Endothelial cell (in vitro differentiated cells): ENCODE results near the gene SLC27A1. TPM values are rescaled to one million over a fixed set of nuclear protein-coding genes. Genes with fewer than 3 reads are reported as not detected.

ENCODE experiments used
- DNase-seq: peaks from one replicate; pipeline ENCODE4 v3.0.0; 2021; ENCODE audit warnings: low spot score
- H3K27ac Mint-ChIP-seq: one replicate; pipeline ENCODE4 v1.8.0; 2021; ENCODE audit warnings: mixed read lengths, inconsistent platforms; ENCODE audit not compliant: unreplicated experiment
- H3K27me3 Mint-ChIP-seq: one replicate; pipeline ENCODE4 v1.8.0; 2021; ENCODE audit warnings: mild to moderate bottlenecking, moderate library complexity, mixed read lengths, inconsistent platforms; ENCODE audit not compliant: unreplicated experiment
- H3K36me3 Mint-ChIP-seq: one replicate; pipeline ENCODE4 v1.8.0; 2021; ENCODE audit warnings: mild to moderate bottlenecking, low read depth, mixed read lengths, inconsistent platforms; ENCODE audit not compliant: unreplicated experiment
- H3K4me1 Mint-ChIP-seq: one replicate; pipeline ENCODE4 v1.8.0; 2021; ENCODE audit warnings: mild to moderate bottlenecking, mixed read lengths, inconsistent platforms; ENCODE audit not compliant: unreplicated experiment
- H3K4me3 Mint-ChIP-seq: one replicate; pipeline ENCODE4 v1.8.0; 2021; ENCODE audit warnings: mild to moderate bottlenecking, mixed read lengths, inconsistent platforms; ENCODE audit not compliant: unreplicated experiment
- H3K9me3 Mint-ChIP-seq: one replicate; pipeline ENCODE4 v1.8.0; 2021; ENCODE audit warnings: mixed read lengths, inconsistent platforms; ENCODE audit not compliant: unreplicated experiment
- total RNA-seq: library from RNA; stranded (reverse); fragmentation: NEBNext Ultra II Directional; extraction: Animal tissue kit (Norgen Biotek cat#: 25700); gene quantifications from one replicate; pipeline ENCODE4 v1.2.1, GENCODE V29; 2021; ENCODE audit not compliant: unreplicated experiment
- TF ChIP-seq, protein P1 (sequence below): fragments of 200-600 bp; sonication (generic); IDR thresholded peaks from one replicate; pipeline ENCODE4 v1.5.0; 2021; ENCODE audit warnings: antibody characterized with exemption; ENCODE audit not compliant: unreplicated experiment

Gene SLC27A1
- total RNA-seq, 1 donor from 2014 or later: 30.2 TPM

DNA sequence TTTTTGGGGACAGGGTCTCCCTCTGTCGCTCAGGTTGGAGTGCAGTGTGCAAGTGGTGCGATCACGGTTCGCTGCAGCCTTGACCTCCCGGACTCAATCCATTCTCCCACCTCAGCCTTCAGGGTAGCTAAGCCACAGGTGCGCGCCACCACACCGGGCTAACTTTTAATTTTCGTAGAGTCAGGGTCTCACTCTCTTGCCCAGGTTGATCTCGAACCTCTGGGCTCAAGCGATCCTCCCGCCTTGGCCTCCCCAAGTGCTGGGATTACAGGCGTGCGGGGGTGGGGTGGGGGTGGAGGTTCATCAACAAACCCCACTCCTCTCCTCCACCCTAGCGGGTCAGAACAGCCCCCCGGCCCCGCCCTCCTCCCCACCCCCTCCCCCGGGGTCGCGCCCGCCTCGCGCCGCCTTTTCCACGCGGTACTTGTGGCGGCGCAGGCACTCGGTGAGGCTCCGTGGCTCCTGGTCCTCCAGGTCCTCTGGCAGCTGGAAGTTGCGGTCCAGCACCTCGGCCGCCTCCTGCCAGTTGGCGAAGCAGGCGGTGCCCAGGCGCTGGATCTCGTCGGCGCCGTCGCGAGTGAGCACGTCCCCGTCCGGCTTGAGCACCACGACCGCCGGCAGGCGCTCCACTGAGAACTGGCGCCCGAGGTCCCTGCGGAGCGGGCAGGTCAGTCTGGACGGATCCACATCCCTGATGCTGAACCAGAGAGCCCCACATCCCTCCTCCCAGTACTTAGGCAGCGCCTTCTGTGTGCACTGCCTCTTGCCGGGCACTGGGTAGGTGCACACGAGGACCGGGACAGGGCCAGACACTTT is 14.8 kb upstream of the SLC27A1 start:
- Mint-ChIP-seq H3K36me3 (no peaks in the 10 kb centered on the region), H3K27ac (no peak overlapping the region), H3K9me3 (no peaks in the 10 kb centered on the region), H3K4me3 (no peak overlapping the region), H3K27me3 (peaks cover 6% of the 10 kb centered on the region), H3K4me1 (no peaks in the 10 kb centered on the region)
- peak; percentile 22 for DNase-seq
- TF ChIP-seq, protein P1, sequence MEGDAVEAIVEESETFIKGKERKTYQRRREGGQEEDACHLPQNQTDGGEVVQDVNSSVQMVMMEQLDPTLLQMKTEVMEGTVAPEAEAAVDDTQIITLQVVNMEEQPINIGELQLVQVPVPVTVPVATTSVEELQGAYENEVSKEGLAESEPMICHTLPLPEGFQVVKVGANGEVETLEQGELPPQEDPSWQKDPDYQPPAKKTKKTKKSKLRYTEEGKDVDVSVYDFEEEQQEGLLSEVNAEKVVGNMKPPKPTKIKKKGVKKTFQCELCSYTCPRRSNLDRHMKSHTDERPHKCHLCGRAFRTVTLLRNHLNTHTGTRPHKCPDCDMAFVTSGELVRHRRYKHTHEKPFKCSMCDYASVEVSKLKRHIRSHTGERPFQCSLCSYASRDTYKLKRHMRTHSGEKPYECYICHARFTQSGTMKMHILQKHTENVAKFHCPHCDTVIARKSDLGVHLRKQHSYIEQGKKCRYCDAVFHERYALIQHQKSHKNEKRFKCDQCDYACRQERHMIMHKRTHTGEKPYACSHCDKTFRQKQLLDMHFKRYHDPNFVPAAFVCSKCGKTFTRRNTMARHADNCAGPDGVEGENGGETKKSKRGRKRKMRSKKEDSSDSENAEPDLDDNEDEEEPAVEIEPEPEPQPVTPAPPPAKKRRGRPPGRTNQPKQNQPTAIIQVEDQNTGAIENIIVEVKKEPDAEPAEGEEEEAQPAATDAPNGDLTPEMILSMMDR: no peak

DNA sequence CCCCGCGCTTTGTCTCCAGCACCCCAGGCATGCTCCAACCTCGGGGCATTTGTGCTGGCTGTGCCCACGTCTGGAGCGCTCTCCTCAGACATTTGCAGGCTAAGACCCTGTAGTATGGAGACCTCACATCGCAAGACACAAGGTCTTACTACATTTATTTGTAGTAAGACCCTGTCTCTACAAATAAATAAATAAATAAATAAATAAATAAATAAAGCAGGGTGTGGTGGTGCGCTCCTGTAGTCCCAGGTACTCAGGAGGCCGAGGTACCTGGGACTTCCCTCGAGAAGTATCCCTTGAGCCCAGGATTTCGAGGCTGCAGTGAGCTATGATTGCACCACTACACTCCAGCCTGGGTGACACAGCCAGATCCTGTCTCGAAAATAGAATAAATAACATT is 14.2 kb upstream of the SLC27A1 start:
- no peaks in the 10 kb centered on the region for H3K36me3 Mint-ChIP-seq

GRCh38 chr19:17457616-17458015 is 12.7 kb upstream of the SLC27A1 start:
- TF ChIP-seq, protein P1: no peak
- Mint-ChIP-seq H3K27ac (no peak overlapping the region), H3K9me3 (no peaks in the 10 kb centered on the region), H3K36me3 (no peaks in the 10 kb centered on the region), H3K4me3 (no peak overlapping the region), H3K4me1 (no peaks in the 10 kb centered on the region), H3K27me3 (peaks cover 6% of the 10 kb centered on the region)
- DNase-seq: no peak

More for the DNA sequence above, 14.2 kb upstream of the SLC27A1 start:
- no peaks in the 10 kb centered on the region for H3K4me1 Mint-ChIP-seq
- no peak overlapping the region for H3K4me3 Mint-ChIP-seq
- no peak for DNase-seq
- peaks cover 6% of the 10 kb centered on the region for H3K27me3 Mint-ChIP-seq
- H3K9me3 Mint-ChIP-seq: no peaks in the 10 kb centered on the region
- TF ChIP-seq, protein P1: no peak
- H3K27ac Mint-ChIP-seq: no peak overlapping the region

DNA sequence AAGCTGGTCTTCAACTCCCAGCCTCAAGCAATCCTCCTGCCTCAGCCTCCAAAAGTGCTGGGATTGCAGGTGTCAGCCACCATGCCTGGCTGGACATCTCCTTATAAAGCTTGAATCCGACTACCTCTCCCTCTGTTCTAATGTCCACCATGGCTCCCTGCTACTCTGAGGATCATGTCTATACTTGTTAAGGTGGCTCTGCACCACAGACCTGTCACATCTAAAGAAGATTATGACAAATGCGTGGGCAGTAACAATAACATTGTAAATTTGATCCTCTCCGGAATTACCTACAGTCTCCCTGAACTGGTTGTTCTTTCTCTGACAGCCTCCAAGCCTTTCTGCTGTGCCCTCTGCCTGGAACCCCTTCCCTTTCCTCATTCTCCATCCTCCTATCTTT is 11.4 kb upstream of the SLC27A1 start:
- Mint-ChIP-seq H3K27ac (no peak overlapping the region), H3K27me3 (peaks cover 3% of the 10 kb centered on the region), H3K9me3 (no peaks in the 10 kb centered on the region), H3K36me3 (no peaks in the 10 kb centered on the region), H3K4me3 (no peak overlapping the region), H3K4me1 (no peaks in the 10 kb centered on the region)
- TF ChIP-seq, protein P1: no peak
- no peak for DNase-seq
